ENCODE data around the gene PI16.

PI16 gene

GRCh38 chr6:36969240-36969691, 14.7 kb downstream of the PI16 start:
- H3K4me3 ChIP-seq (ENCODE audit: low read depth, low read length) = no peak overlapping the region
- no peak for DNase-seq (ENCODE audit: low read depth)
- no peak for TF ChIP-seq CTCF (IDR thresholded peaks at IDR 0.05; ENCODE audit: control insufficient read depth, extremely low read depth, insufficient read depth)

- DNase-seq (ENCODE audit: low read depth) = no peak
These were observed 15.7 kb downstream of the PI16 start for GRCh38 chr6:36969988-36970891.

GRCh38 chr6:36970892-36971842, 16.6 kb downstream of the PI16 start:
- no peak for TF ChIP-seq CTCF (IDR thresholded peaks at IDR 0.05; ENCODE audit: control insufficient read depth, extremely low read depth, insufficient read depth)
- DNase-seq (ENCODE audit: low read depth) = no peak
- H3K4me3 ChIP-seq (ENCODE audit: low read depth, low read length) = no peak overlapping the region

More at GRCh38 chr6:36969988-36970891, 15.7 kb downstream of the PI16 start:
- H3K4me3 ChIP-seq (ENCODE audit: low read depth, low read length) = no peak overlapping the region
- no peak for TF ChIP-seq CTCF (IDR thresholded peaks at IDR 0.05; ENCODE audit: control insufficient read depth, extremely low read depth, insufficient read depth)

GRCh38 chr6:36971921-36972673, 17.6 kb downstream of the PI16 start:
- no peak for TF ChIP-seq CTCF (IDR thresholded peaks at IDR 0.05; ENCODE audit: control insufficient read depth, extremely low read depth, insufficient read depth)
- H3K4me3 ChIP-seq (ENCODE audit: low read depth, low read length) = no peak overlapping the region
- DNase-seq (ENCODE audit: low read depth) = no peak

GRCh38 chr6:36973190-36973589, 18.7 kb downstream of the PI16 start:
- peak; percentile 76 for DNase-seq (ENCODE audit: low read depth)
- TF ChIP-seq CTCF (IDR thresholded peaks at IDR 0.05; ENCODE audit: control insufficient read depth, extremely low read depth, insufficient read depth) = no peak
- H3K4me3 ChIP-seq (ENCODE audit: low read depth, low read length) = no peak overlapping the region

- no peak for TF ChIP-seq CTCF (IDR thresholded peaks at IDR 0.05; ENCODE audit: control insufficient read depth, extremely low read depth, insufficient read depth)
- no peak for DNase-seq (ENCODE audit: low read depth)
These were observed 19.1 kb downstream of the PI16 start for GRCh38 chr6:36973647-36974046.

More at GRCh38 chr6:36973647-36974046, 19.1 kb downstream of the PI16 start:
- H3K4me3 ChIP-seq (ENCODE audit: low read depth, low read length) = no peak overlapping the region

Measured in LNCaP clone FGC (cell line).